G401.6 (cell line): Measurements from ENCODE around the gene STK25.
"Not testable (repeated sequence)": the region's sequence is repeated elsewhere in the genome, so short reads cannot be mapped to it uniquely, and the experiment has no call there.

Experiments used
- FAIRE-seq: peaks from 2 replicates; lab custom pipeline; 2012; peaks lifted over from hg19 to GRCh38; lab: Jason Lieb, UNC

The STK25 gene

GRCh38 chr2:241539616-241540374 lies 31.4 kb upstream of the STK25 start:
- no peak for FAIRE-seq

- FAIRE-seq: no peak
These were observed 30.6 kb upstream of the STK25 start for GRCh38 chr2:241538838-241539615.

GRCh38 chr2:241535871-241536655 lies 27.7 kb upstream of the STK25 start:
- FAIRE-seq: no peak

- no peak for FAIRE-seq
These were observed 26.5 kb upstream of the STK25 start for GRCh38 chr2:241534701-241535375.

GRCh38 chr2:241534293-241534692 lies 25.9 kb upstream of the STK25 start:
- FAIRE-seq: no peak

- FAIRE-seq: no peak
These were observed 24.6 kb upstream of the STK25 start for GRCh38 chr2:241532733-241533601.

- FAIRE-seq: no peak
These were observed 23.8 kb upstream of the STK25 start for GRCh38 chr2:241532168-241532567.

GRCh38 chr2:241531161-241531722 lies 22.9 kb upstream of the STK25 start:
- no peak for FAIRE-seq

- FAIRE-seq: no peak
These were observed 22.2 kb upstream of the STK25 start for GRCh38 chr2:241530571-241530970.

- not testable (repeated sequence) for FAIRE-seq
These were observed 17.7 kb upstream of the STK25 start for GRCh38 chr2:241525818-241526780.

- no peak for FAIRE-seq
These were observed 14.1 kb upstream of the STK25 start for GRCh38 chr2:241522477-241522876.

GRCh38 chr2:241519669-241520068 lies 11.3 kb upstream of the STK25 start:
- no peak for FAIRE-seq

- no peak for FAIRE-seq
These were observed 8.9 kb upstream of the STK25 start for GRCh38 chr2:241517297-241517696.

- FAIRE-seq: no peak
These were observed 8.2 kb upstream of the STK25 start for GRCh38 chr2:241516520-241516965.

GRCh38 chr2:241514986-241515737 lies 6.8 kb upstream of the STK25 start:
- FAIRE-seq: no peak

GRCh38 chr2:241514553-241514952 lies 6.2 kb upstream of the STK25 start:
- FAIRE-seq: no peak

- FAIRE-seq: no peak
These were observed 2.8 kb upstream of the STK25 start for GRCh38 chr2:241511091-241511741.

- no peak for FAIRE-seq
These were observed 886 bp upstream of the STK25 start for GRCh38 chr2:241509155-241509784.
